IPS-20b (cell line): Measurements from ENCODE around the gene CBY3.
A peak's percentile ranks its signal among the peaks of the same experiment; 100 is the strongest.

Source experiments
- H3K27ac ChIP-seq: one replicate; pipeline ENCODE4 v1.5.1; 2013; ENCODE audit warnings: low read length
- H3K27me3 ChIP-seq: 2 replicates; pipeline ENCODE4 v1.6.1; 2013; ENCODE audit warnings: mild to moderate bottlenecking, low read length, inconsistent platforms; ENCODE audit not compliant: insufficient read depth
- H3K36me3 ChIP-seq: 2 replicates; pipeline ENCODE4 v1.6.1; 2013; ENCODE audit warnings: low read depth, mild to moderate bottlenecking, inconsistent platforms, low read length, moderate library complexity; ENCODE audit not compliant: insufficient read depth
- H3K4me1 ChIP-seq: 2 replicates; pipeline ENCODE4 v1.6.1; 2013; ENCODE audit warnings: mild to moderate bottlenecking, control low read depth, inconsistent platforms, low read length, moderate library complexity; ENCODE audit not compliant: insufficient read depth
- H3K4me3 ChIP-seq: 2 replicates; pipeline ENCODE4 v1.5.1; 2013; ENCODE audit warnings: mild to moderate bottlenecking, low read length, inconsistent platforms
- H3K9ac ChIP-seq: 2 replicates; pipeline ENCODE4 v1.6.1; 2013; ENCODE audit warnings: low read depth, mild to moderate bottlenecking, inconsistent platforms, low read length, moderate library complexity
- H3K9me3 ChIP-seq: 2 replicates; pipeline ENCODE4 v1.6.1; 2013; ENCODE audit warnings: mild to moderate bottlenecking, low read depth, low read length, inconsistent platforms; ENCODE audit not compliant: insufficient read depth

CBY3 gene

DNA sequence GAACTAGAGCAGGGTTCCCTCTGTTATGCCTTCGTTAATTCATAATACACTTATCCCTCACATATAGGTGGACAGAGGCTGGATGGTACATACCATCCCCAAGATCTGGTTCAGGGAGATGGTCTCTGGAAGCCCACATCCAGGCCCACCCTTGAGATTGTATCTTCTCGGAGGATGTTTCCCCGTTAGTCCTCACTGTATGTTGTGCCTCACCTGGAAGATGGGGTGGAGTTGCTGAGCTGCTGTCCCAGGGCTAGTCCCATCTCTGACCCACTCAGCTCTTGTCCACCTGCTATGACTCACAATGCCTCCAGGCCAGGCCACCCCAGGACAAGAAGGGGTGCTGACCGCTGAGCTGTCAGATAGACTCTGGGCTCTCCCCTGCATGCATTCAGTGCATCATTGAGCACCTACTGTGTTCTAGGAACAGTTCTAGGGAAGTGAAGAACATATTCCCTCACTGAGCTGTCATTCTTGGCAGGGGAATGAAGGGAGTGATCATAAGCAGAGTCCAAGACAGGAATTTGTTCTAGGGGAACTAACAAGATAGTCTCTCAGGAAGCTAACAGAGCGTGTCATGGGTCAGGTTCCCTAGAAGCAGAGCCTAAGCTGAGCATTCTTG lies at the start of gene CBY3:
CBY3 (minus strand) TSS at position 255 of the 622 bp plus-strand sequence; CDS start at position 139, 116 bp downstream.
- Histone ChIP-seq H3K27me3 (no peaks in the 10 kb centered on the region), H3K4me3 (no peak within 1 kb of the TSS), H3K27ac (no peak within 1 kb of the TSS), H3K9me3 (no peaks in the 10 kb centered on the region), H3K9ac (no peak within 1 kb of the TSS), H3K4me1 (no peaks in the 10 kb centered on the region; the same call in 1 of the 2 replicates), H3K36me3 (peaks cover 7% of the 10 kb centered on the region; the same call in 1 of the 2 replicates)

DNA sequence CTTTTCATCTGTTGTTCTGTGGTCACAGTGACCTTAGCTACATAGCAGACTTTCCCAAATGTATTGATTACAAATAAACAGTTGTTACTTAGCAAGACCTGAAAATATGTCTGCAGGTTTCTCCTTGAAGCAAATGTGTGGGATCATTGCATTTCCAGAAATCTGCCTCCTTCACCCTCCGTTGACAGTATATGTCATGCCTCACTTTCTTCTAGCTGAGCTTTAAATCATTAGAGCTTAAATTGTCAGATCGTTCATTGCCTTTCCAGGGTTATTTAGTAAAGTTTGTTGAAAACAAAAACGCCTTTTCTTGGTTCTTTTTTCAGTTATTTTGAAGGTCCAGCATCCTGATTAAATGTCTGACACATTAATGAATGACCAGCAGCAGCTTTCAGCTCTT lies 49.5 kb upstream of the CBY3 start:
- Histone ChIP-seq H3K36me3 (peaks cover 68% of the 10 kb centered on the region), H3K9me3 (no peaks in the 10 kb centered on the region), H3K4me1 (no peaks in the 10 kb centered on the region), H3K9ac (no peak overlapping the region), H3K27ac (no peak overlapping the region), H3K27me3 (no peaks in the 10 kb centered on the region), H3K4me3 (no peak overlapping the region)

DNA sequence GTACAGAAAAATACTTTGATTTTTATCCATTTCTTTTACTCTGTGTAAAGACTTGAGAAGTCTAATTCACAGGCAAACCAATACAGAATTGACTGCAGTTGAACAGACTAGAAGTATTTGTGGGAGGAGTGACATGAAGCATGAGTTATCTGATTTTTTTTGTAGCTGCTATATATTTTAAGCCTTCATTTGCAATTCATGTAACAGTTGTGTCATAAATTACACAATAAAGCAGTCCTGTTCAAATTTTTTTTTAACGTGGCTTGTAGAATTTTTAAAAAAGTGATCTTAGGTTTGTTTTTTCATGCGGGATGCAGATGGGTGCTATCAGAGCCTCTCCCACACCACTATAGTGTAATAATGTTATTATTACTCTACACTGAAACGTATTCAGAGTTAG lies 48.9 kb upstream of the CBY3 start:
- Histone ChIP-seq H3K4me3 (no peak overlapping the region), H3K27ac (no peak overlapping the region), H3K9me3 (no peaks in the 10 kb centered on the region), H3K27me3 (no peaks in the 10 kb centered on the region), H3K4me1 (no peaks in the 10 kb centered on the region), H3K9ac (no peak overlapping the region), H3K36me3 (peaks cover 74% of the 10 kb centered on the region)

DNA sequence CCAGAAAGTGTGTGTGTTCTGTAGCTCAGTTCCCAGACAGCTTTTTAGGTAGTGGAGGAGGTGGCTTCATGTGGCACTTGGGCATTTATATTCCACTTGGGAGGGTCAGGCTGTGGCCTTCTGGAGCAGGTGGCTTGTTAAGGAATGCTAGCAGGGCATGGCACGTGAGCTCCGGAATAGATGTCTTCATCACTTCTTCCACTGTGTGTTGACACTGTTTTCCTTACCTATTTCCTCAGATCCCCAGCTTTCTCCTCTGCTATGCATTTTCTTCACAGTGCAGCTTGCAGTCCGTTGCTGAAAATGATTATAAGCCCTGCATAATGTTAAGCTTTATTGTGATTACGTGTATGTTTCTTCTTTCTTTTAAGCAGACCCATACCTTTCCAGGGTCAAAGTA lies 48.5 kb upstream of the CBY3 start:
- Histone ChIP-seq H3K9ac (no peak overlapping the region), H3K9me3 (no peaks in the 10 kb centered on the region), H3K27ac (no peak overlapping the region), H3K27me3 (no peaks in the 10 kb centered on the region), H3K36me3 (peaks cover 74% of the 10 kb centered on the region), H3K4me1 (no peaks in the 10 kb centered on the region), H3K4me3 (no peak overlapping the region)

DNA sequence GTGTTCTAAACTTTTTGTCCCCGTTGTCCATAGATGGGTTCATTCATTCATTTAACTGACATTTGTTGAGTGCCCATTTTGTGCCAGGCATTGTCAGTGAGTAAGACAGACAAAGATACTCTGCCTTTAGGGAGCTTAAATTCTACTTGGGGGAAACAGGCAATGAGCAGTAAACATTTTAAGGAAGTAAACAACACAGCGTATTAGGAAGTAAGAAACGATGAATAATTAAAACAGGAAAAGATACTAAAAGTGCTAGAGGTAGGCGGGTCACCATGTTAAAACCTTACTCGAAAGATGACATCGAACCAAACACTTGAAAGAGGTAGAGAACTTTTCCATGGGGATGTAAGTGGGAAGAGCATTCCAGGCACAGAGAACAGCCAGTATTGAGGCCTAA lies 46.3 kb upstream of the CBY3 start:
- Histone ChIP-seq H3K27ac (no peak overlapping the region), H3K4me1 (no peaks in the 10 kb centered on the region), H3K9me3 (no peaks in the 10 kb centered on the region), H3K36me3 (peaks cover 95% of the 10 kb centered on the region), H3K9ac (no peak overlapping the region), H3K4me3 (no peak overlapping the region), H3K27me3 (no peaks in the 10 kb centered on the region)

DNA sequence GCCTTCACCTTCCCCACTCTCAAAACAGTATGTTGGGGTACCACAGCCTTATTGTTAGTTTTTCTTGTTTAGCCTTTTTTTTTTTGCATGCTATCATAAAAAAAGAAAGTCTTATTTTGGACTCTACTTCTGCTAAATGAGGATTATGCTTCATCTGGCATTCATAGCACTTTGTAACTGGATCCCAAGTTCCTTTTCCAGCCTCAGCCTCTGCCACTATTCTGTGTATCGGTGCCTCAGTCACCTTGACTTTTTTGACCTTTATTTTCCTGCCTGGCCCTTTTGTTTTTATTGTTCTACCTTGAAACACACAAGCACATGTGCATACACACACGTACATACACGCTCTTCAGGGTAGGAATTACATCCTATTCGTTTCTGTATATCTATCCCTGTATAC lies 43.3 kb upstream of the CBY3 start:
- H3K9ac ChIP-seq = no peak overlapping the region
- no peaks in the 10 kb centered on the region for H3K9me3 ChIP-seq
- H3K4me3 ChIP-seq = no peak overlapping the region
- H3K4me1 ChIP-seq = no peaks in the 10 kb centered on the region
- no peaks in the 10 kb centered on the region for H3K27me3 ChIP-seq
- H3K36me3 ChIP-seq = peaks cover 100% of the 10 kb centered on the region
- no peak overlapping the region for H3K27ac ChIP-seq

DNA sequence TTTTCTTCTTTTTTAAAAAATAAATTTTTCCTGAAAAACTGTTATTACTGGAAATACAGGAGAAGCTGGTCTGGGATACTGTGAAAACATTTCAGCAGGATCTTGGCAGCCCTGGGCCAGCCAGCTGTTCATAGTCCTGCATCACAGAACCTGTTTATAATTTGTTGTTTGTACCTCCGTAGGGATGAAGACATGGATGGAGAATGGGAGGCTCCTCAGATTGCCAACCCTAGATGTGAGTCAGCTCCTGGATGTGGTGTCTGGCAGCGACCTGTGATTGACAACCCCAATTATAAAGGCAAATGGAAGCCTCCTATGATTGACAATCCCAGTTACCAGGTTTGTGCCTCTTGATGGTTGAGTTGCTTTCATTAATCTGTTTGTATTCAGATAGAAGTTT lies 39.4 kb upstream of the CBY3 start:
- Histone ChIP-seq H3K4me3 (no peak overlapping the region), H3K36me3 (peaks cover 99% of the 10 kb centered on the region), H3K27me3 (no peaks in the 10 kb centered on the region), H3K9me3 (no peaks in the 10 kb centered on the region), H3K9ac (no peak overlapping the region), H3K27ac (no peak overlapping the region), H3K4me1 (no peaks in the 10 kb centered on the region)

DNA sequence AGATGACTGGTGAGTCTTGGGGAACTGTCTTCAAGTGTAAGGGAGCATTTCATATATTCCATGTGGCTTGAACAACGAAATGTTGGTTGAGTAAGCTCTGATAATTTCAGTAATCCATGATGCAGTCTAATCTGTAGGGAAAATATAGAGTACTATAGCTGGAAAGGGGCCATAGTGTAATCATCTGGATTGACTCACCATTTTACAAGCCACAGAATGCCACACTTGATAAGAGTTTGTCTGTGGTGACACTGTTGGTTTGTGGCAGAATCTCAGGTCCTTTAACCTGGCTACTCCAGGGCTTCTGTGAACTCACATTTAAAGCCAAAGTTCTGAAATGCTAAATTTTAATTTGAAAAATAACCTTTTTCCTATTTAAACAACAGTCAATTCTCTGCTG lies 35.5 kb upstream of the CBY3 start:
- Histone ChIP-seq H3K9me3 (no peaks in the 10 kb centered on the region), H3K36me3 (peaks cover 97% of the 10 kb centered on the region), H3K27ac (no peak overlapping the region), H3K9ac (no peak overlapping the region), H3K4me1 (no peaks in the 10 kb centered on the region), H3K4me3 (no peak overlapping the region), H3K27me3 (no peaks in the 10 kb centered on the region)

DNA sequence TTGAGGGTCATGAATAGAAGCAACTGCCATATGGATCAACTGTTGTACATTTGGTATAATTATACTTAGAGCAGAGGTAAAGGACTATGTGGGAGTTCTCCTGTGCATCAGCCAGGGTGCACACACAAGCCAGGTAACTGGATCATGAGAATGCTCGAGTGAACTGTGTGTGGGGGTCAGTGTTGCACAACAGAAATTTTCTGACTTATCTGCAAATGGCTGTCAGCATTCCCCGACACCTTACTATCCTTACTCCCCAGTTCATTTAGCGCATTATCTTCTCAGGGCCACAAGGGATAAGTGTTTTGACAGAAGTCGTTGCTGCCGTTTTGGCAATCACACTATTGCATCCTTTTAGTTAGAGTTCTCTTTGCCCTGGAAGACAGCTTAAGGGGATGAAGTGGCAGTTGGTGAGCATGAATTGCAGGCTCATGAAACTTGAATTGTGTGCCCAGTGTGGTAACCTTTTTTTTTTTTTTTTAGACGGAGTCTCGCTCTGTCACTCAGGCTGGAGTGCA lies 19.6 kb upstream of the CBY3 start:
- Histone ChIP-seq H3K36me3 (peaks cover 37% of the 10 kb centered on the region), H3K27ac (peak overlapping the region; percentile 5), H3K27me3 (no peaks in the 10 kb centered on the region), H3K9me3 (no peaks in the 10 kb centered on the region), H3K4me1 (peaks cover 12% of the 10 kb centered on the region; the same call in 1 of the 2 replicates), H3K9ac (peak overlapping the region; percentile 97; the same call in 1 of the 2 replicates), H3K4me3 (peak overlapping the region; percentile 93)

DNA sequence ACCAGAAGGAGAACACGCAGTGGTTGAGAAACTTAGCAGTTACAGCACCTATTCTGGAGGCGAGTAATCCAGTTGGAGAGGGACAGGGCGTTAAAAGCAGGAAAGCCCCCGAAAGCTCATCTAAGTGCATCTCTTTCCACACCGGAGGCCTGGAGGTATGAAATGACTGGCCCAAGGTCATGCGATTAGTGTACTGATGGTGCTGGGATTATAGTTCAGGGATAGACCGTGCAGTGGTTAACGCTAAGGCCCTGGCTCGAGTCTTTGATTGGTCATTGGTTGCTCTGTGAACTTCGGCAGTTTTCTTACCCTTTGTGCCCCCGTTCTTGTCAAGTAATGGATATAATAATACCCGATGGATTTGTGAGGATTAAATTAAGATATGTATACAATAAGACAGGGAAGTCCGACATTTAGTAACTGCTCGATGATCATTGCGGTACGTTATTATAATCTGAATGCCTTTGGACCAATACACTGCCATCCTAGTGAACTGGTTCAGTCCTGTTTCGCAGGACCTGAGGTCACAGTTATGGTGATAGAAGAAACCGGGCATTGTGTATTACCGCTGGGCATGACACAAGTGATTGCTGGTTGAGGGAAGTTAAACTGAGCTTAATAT lies 18.9 kb upstream of the CBY3 start:
- no peaks in the 10 kb centered on the region for H3K27me3 ChIP-seq
- peaks cover 33% of the 10 kb centered on the region for H3K36me3 ChIP-seq
- H3K4me1 ChIP-seq = peaks cover 9% of the 10 kb centered on the region; the same call in 1 of the 2 replicates
- H3K9me3 ChIP-seq = no peaks in the 10 kb centered on the region
- H3K4me3 ChIP-seq = peak overlapping the region; percentile 93
- peak overlapping the region; percentile 68 for H3K27ac ChIP-seq
- peak overlapping the region; percentile 97 for H3K9ac ChIP-seq

DNA sequence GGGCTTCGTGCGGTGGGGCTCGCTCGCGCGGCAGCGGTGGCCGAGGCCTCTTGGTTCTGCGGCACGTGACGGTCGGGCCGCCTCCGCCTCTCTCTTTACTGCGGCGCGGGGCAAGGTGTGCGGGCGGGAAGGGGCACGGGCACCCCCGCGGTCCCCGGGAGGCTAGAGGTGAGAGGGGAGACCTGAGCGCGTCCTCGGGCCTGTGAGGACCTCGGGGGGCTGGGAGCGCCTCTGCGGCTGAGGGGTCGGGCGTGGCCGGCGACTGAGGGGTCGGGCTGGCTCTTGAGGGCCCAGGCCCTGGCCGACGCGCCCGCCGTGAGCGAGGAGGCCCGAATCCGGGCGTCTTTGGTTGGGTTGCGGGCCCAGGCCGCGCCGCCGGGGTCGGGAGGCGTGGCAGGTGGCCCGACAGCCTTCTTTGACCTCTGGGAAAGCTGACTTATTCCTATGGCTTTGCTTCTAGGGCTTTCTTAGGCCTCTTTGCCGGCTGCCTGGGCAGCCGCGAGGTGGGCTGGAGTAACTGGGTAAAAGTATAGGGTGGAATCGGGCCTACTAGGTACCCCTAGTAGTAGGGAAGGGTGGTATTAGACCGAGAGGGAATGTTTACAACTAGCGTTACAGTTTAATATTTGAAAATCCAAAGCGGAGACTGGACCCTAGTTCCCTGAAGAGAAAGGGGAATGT lies 18.2 kb upstream of the CBY3 start, which contains the start of gene CANX:
CANX (plus strand) TSS at position 33 of the 681 bp plus-strand sequence. CDS start 6,715 bp downstream, outside the sequence.
- Histone ChIP-seq H3K27ac (peak within 1 kb of the TSS; percentile 96), H3K9ac (peak within 1 kb of the TSS; percentile 97), H3K9me3 (no peaks in the 10 kb centered on the region), H3K4me3 (peak within 1 kb of the TSS; percentile 93), H3K36me3 (peaks cover 29% of the 10 kb centered on the region), H3K27me3 (no peaks in the 10 kb centered on the region), H3K4me1 (peaks cover 9% of the 10 kb centered on the region; the same call in 1 of the 2 replicates)
